CD4-positive, alpha-beta T cell treated with Interferon alpha-2 for 1 hour (primary cell): ENCODE results near the gene ZDHHC12.
A peak's percentile ranks its signal among the peaks of the same experiment; 100 is the strongest.

Source experiments
- DNase-seq, 2 donors: peaks; one replicate each; pipeline ENCODE4 v3.0.0-alpha.2; 2020 to 2022

Gene ZDHHC12

GRCh38 chr9:128723866-128724743 is at the start of gene ZDHHC12:
ZDHHC12 (minus strand) TSS chr9:128724127; CDS start chr9:128724093, 34 bp downstream.
- peak; percentile 99 to 100 for DNase-seq

- no peak for DNase-seq
Measured at GRCh38 chr9:128773049-128773448, 49.1 kb upstream of the ZDHHC12 start.

GRCh38 chr9:128771745-128772519 is 48.0 kb upstream of the ZDHHC12 start, which contains the start of gene ZER1:
ZER1 (minus strand) TSS chr9:128771927; CDS start chr9:128755565, 16,362 bp downstream.
- peak; percentile 90 to 94 for DNase-seq

GRCh38 chr9:128771094-128771721 is 47.3 kb upstream of the ZDHHC12 start:
- DNase-seq, result peak in 1 of 2 donors; percentile 23

- DNase-seq, result no peak
Measured at GRCh38 chr9:128770286-128771030, 46.5 kb upstream of the ZDHHC12 start.

GRCh38 chr9:128768606-128769005 is 44.7 kb upstream of the ZDHHC12 start:
- no peak for DNase-seq

- DNase-seq, result no peak
Measured at GRCh38 chr9:128765499-128765898, 41.6 kb upstream of the ZDHHC12 start.

GRCh38 chr9:128764361-128764760 is 40.4 kb upstream of the ZDHHC12 start:
- no peak for DNase-seq

- no peak for DNase-seq
Measured at GRCh38 chr9:128762671-128763449, 38.9 kb upstream of the ZDHHC12 start.

- no peak for DNase-seq
Measured at GRCh38 chr9:128757602-128758001, 33.7 kb upstream of the ZDHHC12 start.

- DNase-seq, result no peak
Measured at GRCh38 chr9:128753627-128754026, 29.7 kb upstream of the ZDHHC12 start.

GRCh38 chr9:128750926-128751595 is 27.1 kb upstream of the ZDHHC12 start:
- no peak for DNase-seq

GRCh38 chr9:128747241-128747640 is 23.3 kb upstream of the ZDHHC12 start:
- DNase-seq, result no peak

GRCh38 chr9:128743421-128743820 is 19.5 kb upstream of the ZDHHC12 start:
- no peak for DNase-seq

- no peak for DNase-seq
Measured at GRCh38 chr9:128742401-128742800, 18.5 kb upstream of the ZDHHC12 start.

GRCh38 chr9:128735373-128735772 is 11.4 kb upstream of the ZDHHC12 start:
- DNase-seq, result no peak

GRCh38 chr9:128733256-128733655 is 9.3 kb upstream of the ZDHHC12 start:
- DNase-seq, result peak; percentile 21 to 33

GRCh38 chr9:128732576-128732975 is 8.6 kb upstream of the ZDHHC12 start:
- no peak for DNase-seq

GRCh38 chr9:128731691-128732090 is 7.8 kb upstream of the ZDHHC12 start:
- DNase-seq, result no peak

- DNase-seq, result no peak
Measured at GRCh38 chr9:128731093-128731492, 7.2 kb upstream of the ZDHHC12 start.
